CD8-positive, alpha-beta memory T cell (primary cell): ENCODE measurements around the gene PKIG. TPM values are rescaled to one million over a fixed set of nuclear protein-coding genes. Genes with fewer than 3 reads are reported as not detected.
A peak's percentile ranks its signal among the peaks of the same experiment; 100 is the strongest.

ENCODE experiments used
- CTCF ChIA-PET: fragments of 350-600 bp; sonication (Branson Sonifier 250); formaldehyde crosslinking; loops from one replicate; lab custom pipeline; 2021; ENCODE audit warnings: antibody characterized with exemption; lab: Charles Lee
- POLR2A ChIA-PET: fragments of 350-600 bp; sonication (Branson Sonifier 250); formaldehyde crosslinking; loops from one replicate; lab custom pipeline; 2021; ENCODE audit warnings: antibody characterized with exemption; lab: Charles Lee
- DNase-seq, 5 donors: peaks; one replicate each; pipeline versions ENCODE4 v3.0.0 to v3.0.0-alpha.2; 2020 to 2022; ENCODE audit warnings: mixed read lengths in 1 of 5
- H3K27ac ChIP-seq: one replicate; pipeline ENCODE4 v1.7.0; 2013; ENCODE audit warnings: low read depth, mild to moderate bottlenecking, low read length, moderate library complexity
- H3K27me3 ChIP-seq: 2 replicates; pipeline ENCODE4 v1.7.0; 2013; ENCODE audit warnings: low read length, mild to moderate bottlenecking; ENCODE audit not compliant: insufficient read depth, poor library complexity, severe bottlenecking
- H3K36me3 ChIP-seq: 2 replicates; pipeline ENCODE4 v1.7.0; 2013; ENCODE audit warnings: mild to moderate bottlenecking, low read length, moderate library complexity; ENCODE audit not compliant: insufficient read depth
- H3K4me1 ChIP-seq: 2 replicates; pipeline ENCODE4 v1.7.0; 2013; ENCODE audit warnings: mild to moderate bottlenecking, low read length, moderate library complexity; ENCODE audit not compliant: insufficient read depth
- H3K4me3 ChIP-seq: 2 replicates; pipeline ENCODE4 v1.7.0; 2013; ENCODE audit warnings: mild to moderate bottlenecking, low read length
- H3K9me3 ChIP-seq: 2 replicates; pipeline ENCODE4 v1.7.0; 2013; ENCODE audit warnings: mild to moderate bottlenecking, low read length
- H3K27ac Mint-ChIP-seq, 8 donors: one replicate each; pipeline ENCODE4 v1.8.0; 2020 to 2021; ENCODE audit warnings: mixed read lengths in 8 of 8, mild to moderate bottlenecking in 6 of 8, inconsistent platforms in 3 of 8, moderate library complexity in 3 of 8
- H3K27me3 Mint-ChIP-seq, 2 donors: one replicate each; pipeline ENCODE4 v1.8.0; 2020 to 2021; ENCODE audit warnings: mixed read lengths in 2 of 2, mild to moderate bottlenecking in 1 of 2, moderate library complexity in 1 of 2
- H3K36me3 Mint-ChIP-seq, 3 donors: one replicate each; pipeline ENCODE4 v1.8.0; 2020 to 2021; ENCODE audit warnings: mixed read lengths in 3 of 3, inconsistent platforms in 1 of 3, mild to moderate bottlenecking in 1 of 3
- H3K4me1 Mint-ChIP-seq, 3 donors: one replicate each; pipeline ENCODE4 v1.8.0; 2020 to 2021; ENCODE audit warnings: mixed read lengths in 3 of 3, inconsistent platforms in 1 of 3, mild to moderate bottlenecking in 1 of 3
- H3K4me3 Mint-ChIP-seq, 7 donors: one replicate each; pipeline ENCODE4 v1.8.0; 2020 to 2021; ENCODE audit warnings: mixed read lengths in 7 of 7, mild to moderate bottlenecking in 6 of 7, moderate library complexity in 4 of 7, inconsistent platforms in 2 of 7
- H3K9me3 Mint-ChIP-seq, 5 donors: one replicate each; pipeline ENCODE4 v1.8.0; 2020 to 2022; ENCODE audit warnings: mixed read lengths in 5 of 5, mild to moderate bottlenecking in 3 of 5, moderate library complexity in 2 of 5, inconsistent platforms in 1 of 5
- polyA plus RNA-seq: library from polyadenylated mRNA; unstranded; fragments of 300-500 nt; fragmentation: Illumina TruSeq; gene quantifications from one replicate; pipeline ENCODE4 v1.2.3, GENCODE V29; 2021
- total RNA-seq, 2 experiments: library from RNA; stranded (reverse); gene quantifications; one replicate each; pipeline ENCODE4 v1.2.3, GENCODE V29; 2021

The PKIG gene
- total and polyA plus RNA-seq, 3 experiments from 2014 or later, result 0.97 to 4.9 (median 4.4) TPM

DNA sequence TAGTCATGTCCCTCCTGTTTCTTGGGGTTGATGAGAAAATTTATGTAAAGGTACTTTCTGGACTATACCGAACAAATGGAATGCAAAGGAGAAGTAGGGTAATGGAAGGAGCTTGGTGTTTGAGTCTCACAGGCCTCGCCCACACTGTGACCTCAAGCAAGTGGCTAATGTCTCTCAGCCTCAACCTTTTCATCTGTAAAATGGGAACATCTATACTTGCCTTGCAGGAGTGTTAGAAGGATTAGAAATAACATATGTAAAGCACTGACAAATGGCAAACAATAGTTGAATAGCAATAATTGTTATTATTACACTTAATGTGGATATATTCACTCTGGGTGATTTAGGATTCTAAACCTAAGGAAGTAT is 8.9 kb upstream of the PKIG start:
- ChIA-PET POLR2A (no interaction called here), CTCF (no interaction called here)
- DNase-seq, result no peak
- H3K4me1 Mint-ChIP-seq, result peaks cover 4 to 16% (median 9%) of the 10 kb centered on the region in 3 donors
- Histone ChIP-seq H3K4me3 (no peak overlapping the region), H3K36me3 (no peaks in the 10 kb centered on the region), H3K4me1 (no peaks in the 10 kb centered on the region), H3K27me3 (no peaks in the 10 kb centered on the region), H3K9me3 (no peaks in the 10 kb centered on the region), H3K27ac (no peak overlapping the region)
- H3K9me3 Mint-ChIP-seq, result no peaks in the 10 kb centered on the region
- H3K4me3 Mint-ChIP-seq, result no peak overlapping the region
- peaks cover 2 to 3% of the 10 kb centered on the region in 2 donors for H3K27me3 Mint-ChIP-seq
- no peaks in the 10 kb centered on the region for H3K36me3 Mint-ChIP-seq
- peak overlapping the region in 1 of 8 donors; percentile 35 for H3K27ac Mint-ChIP-seq

DNA sequence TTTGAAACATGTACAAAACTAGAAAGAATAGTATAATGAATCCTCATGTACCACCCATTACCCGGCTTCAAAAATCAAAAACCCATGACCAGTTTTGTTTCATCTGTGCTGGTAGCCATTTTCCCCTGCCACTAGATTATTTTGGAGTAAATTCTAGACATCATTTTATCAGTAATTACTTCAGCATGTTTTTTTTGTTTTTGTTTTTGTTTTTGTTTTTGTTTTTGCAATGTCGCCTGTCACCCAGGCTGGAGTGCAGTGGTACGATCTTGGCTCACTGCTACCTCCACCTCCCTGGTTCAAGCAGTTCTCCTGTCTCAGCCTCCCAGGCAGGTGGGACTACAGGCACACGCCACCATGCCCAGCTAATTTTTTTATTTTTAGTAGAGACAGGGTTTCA is 8.0 kb upstream of the PKIG start:
- no peak overlapping the region for H3K27ac ChIP-seq
- no peak overlapping the region for H3K4me3 ChIP-seq
- Mint-ChIP-seq H3K9me3 (no peaks in the 10 kb centered on the region), H3K27me3 (peaks cover 2 to 4% of the 10 kb centered on the region in 2 donors), H3K4me3 (no peak overlapping the region), H3K27ac (no peak overlapping the region), H3K4me1 (peaks cover 4 to 16% (median 9%) of the 10 kb centered on the region in 3 donors), H3K36me3 (no peaks in the 10 kb centered on the region)
- POLR2A ChIA-PET, result no interaction called here
- H3K36me3 ChIP-seq, result no peaks in the 10 kb centered on the region
- no peaks in the 10 kb centered on the region for H3K4me1 ChIP-seq
- CTCF ChIA-PET, result interaction anchor here (1.1 kb wide), 1 partner anchor 8 kb away, joined by 3 read pairs; no protein-coding TSS in a partner anchor
- no peaks in the 10 kb centered on the region for H3K27me3 ChIP-seq
- no peaks in the 10 kb centered on the region for H3K9me3 ChIP-seq
- DNase-seq, result no peak

DNA sequence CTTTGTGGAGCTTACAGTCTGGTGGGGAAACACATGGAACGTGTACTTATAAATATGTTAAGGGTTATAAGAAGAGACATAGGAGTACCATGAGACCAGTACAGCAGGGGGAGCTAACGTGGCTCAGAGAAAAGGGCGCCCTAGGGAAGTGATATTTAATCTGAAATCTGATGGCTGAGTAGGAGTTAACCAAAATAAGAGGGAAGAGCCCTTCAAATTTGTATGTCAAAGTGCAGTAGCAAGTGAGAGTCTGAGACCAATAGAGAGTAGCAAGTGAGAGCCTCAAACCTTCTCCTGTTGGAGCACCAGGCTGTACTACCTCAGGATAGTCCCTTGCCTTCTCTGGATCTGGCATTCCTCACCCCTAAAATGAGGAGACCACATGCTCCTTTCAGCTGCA is 6.1 kb upstream of the PKIG start:
- peaks cover 9 to 14% (median 11%) of the 10 kb centered on the region in 3 donors for H3K4me1 Mint-ChIP-seq
- H3K27me3 ChIP-seq, result no peaks in the 10 kb centered on the region
- no peaks in the 10 kb centered on the region for H3K36me3 ChIP-seq
- ChIA-PET POLR2A (no interaction called here), CTCF (interaction anchor here (1.6 kb wide), 1 partner anchor 18 kb away, joined by 3 read pairs; no protein-coding TSS in a partner anchor)
- H3K4me1 ChIP-seq, result no peaks in the 10 kb centered on the region
- DNase-seq, result peak in 1 of 5 donors; percentile 3
- H3K27me3 Mint-ChIP-seq, result peaks cover 0 to 7% of the 10 kb centered on the region in 2 donors
- no peak overlapping the region for H3K4me3 Mint-ChIP-seq
- no peaks in the 10 kb centered on the region for H3K36me3 Mint-ChIP-seq
- no peak overlapping the region for H3K4me3 ChIP-seq
- no peaks in the 10 kb centered on the region for H3K9me3 ChIP-seq
- H3K9me3 Mint-ChIP-seq, result no peaks in the 10 kb centered on the region
- H3K27ac Mint-ChIP-seq, result peak overlapping the region in 2 of 8 donors; percentile 10 to 28
- H3K27ac ChIP-seq, result no peak overlapping the region

- Histone ChIP-seq H3K27me3 (no peaks in the 10 kb centered on the region), H3K4me1 (no peaks in the 10 kb centered on the region), H3K4me3 (no peak overlapping the region), H3K36me3 (no peaks in the 10 kb centered on the region), H3K27ac (no peak overlapping the region), H3K9me3 (no peaks in the 10 kb centered on the region)
- H3K4me1 Mint-ChIP-seq, result peaks cover 7 to 12% (median 11%) of the 10 kb centered on the region in 3 donors
- no peak for DNase-seq
- no peaks in the 10 kb centered on the region for H3K9me3 Mint-ChIP-seq
- peaks cover 0 to 7% of the 10 kb centered on the region in 2 donors for H3K27me3 Mint-ChIP-seq
- CTCF ChIA-PET, result no interaction called here
- no peaks in the 10 kb centered on the region for H3K36me3 Mint-ChIP-seq
- no peak overlapping the region for H3K4me3 Mint-ChIP-seq
- POLR2A ChIA-PET, result no interaction called here
- H3K27ac Mint-ChIP-seq, result no peak overlapping the region
Observed at GRCh38 chr20:44579313-44580081, 2.9 kb upstream of the PKIG start.

GRCh38 chr20:44580581-44581268 is 1.7 kb upstream of the PKIG start:
- ChIA-PET POLR2A (no interaction called here), CTCF (no interaction called here)
- Histone ChIP-seq H3K4me3 (no peak overlapping the region), H3K4me1 (no peaks in the 10 kb centered on the region), H3K27ac (no peak overlapping the region), H3K36me3 (no peaks in the 10 kb centered on the region), H3K9me3 (no peaks in the 10 kb centered on the region), H3K27me3 (no peaks in the 10 kb centered on the region)
- no peak overlapping the region for H3K4me3 Mint-ChIP-seq
- H3K4me1 Mint-ChIP-seq, result peaks cover 7 to 12% (median 11%) of the 10 kb centered on the region in 3 donors
- H3K36me3 Mint-ChIP-seq, result no peaks in the 10 kb centered on the region
- H3K27ac Mint-ChIP-seq, result peak overlapping the region in 1 of 8 donors; percentile 8
- H3K27me3 Mint-ChIP-seq, result peaks cover 0 to 7% of the 10 kb centered on the region in 2 donors
- no peak for DNase-seq
- no peaks in the 10 kb centered on the region for H3K9me3 Mint-ChIP-seq

DNA sequence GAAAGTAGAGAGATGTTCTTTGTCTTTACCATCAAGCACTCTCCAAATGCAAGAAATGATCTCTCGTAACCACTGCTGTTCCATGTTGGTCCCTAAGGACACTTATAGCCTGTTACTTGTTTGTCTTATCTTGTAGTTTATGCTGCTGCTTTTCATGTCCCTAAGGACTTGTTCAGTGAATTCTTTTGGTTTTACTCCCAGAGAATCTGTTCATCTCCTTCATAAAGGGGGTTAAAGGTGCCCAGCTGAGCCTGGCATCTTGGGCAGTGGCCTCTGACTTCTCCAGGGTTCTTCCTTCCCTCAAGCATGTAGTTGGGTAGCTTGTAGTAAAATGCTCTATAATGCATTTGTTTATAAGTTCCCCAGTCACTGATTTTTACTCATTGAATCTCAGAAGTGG is 864 bp upstream of the PKIG start:
- POLR2A ChIA-PET, result no interaction called here
- no peak overlapping the region for H3K4me3 ChIP-seq
- no peaks in the 10 kb centered on the region for H3K27me3 ChIP-seq
- CTCF ChIA-PET, result no interaction called here
- Mint-ChIP-seq H3K27me3 (peaks cover 0 to 7% of the 10 kb centered on the region in 2 donors), H3K27ac (no peak overlapping the region), H3K9me3 (no peaks in the 10 kb centered on the region), H3K4me3 (no peak overlapping the region), H3K36me3 (no peaks in the 10 kb centered on the region), H3K4me1 (peaks cover 3 to 7% (median 7%) of the 10 kb centered on the region in 3 donors)
- no peak for DNase-seq
- no peak overlapping the region for H3K27ac ChIP-seq
- no peaks in the 10 kb centered on the region for H3K36me3 ChIP-seq
- H3K4me1 ChIP-seq, result no peaks in the 10 kb centered on the region
- H3K9me3 ChIP-seq, result no peaks in the 10 kb centered on the region

- no peaks in the 10 kb centered on the region for H3K36me3 Mint-ChIP-seq
- ChIA-PET POLR2A (no interaction called here), CTCF (interaction anchor here (0.6 kb wide), 1 partner anchor 71 kb away, joined by 3 read pairs; no protein-coding TSS in a partner anchor)
- Histone ChIP-seq H3K27ac (no peak overlapping the region), H3K4me3 (no peak overlapping the region), H3K4me1 (no peaks in the 10 kb centered on the region), H3K36me3 (no peaks in the 10 kb centered on the region), H3K27me3 (no peaks in the 10 kb centered on the region), H3K9me3 (no peaks in the 10 kb centered on the region)
- no peak for DNase-seq
- H3K4me3 Mint-ChIP-seq, result no peak overlapping the region
- no peaks in the 10 kb centered on the region for H3K9me3 Mint-ChIP-seq
- H3K27ac Mint-ChIP-seq, result no peak overlapping the region
- H3K27me3 Mint-ChIP-seq, result peaks cover 0 to 7% of the 10 kb centered on the region in 2 donors
- H3K4me1 Mint-ChIP-seq, result peaks cover 0 to 7% (median 0%) of the 10 kb centered on the region in 3 donors
Observed at GRCh38 chr20:44583157-44583556, 778 bp downstream of the PKIG start.

GRCh38 chr20:44584162-44584561 is 1.8 kb downstream of the PKIG start:
- Histone ChIP-seq H3K4me1 (no peaks in the 10 kb centered on the region), H3K9me3 (no peaks in the 10 kb centered on the region), H3K27me3 (no peaks in the 10 kb centered on the region), H3K36me3 (no peaks in the 10 kb centered on the region), H3K27ac (no peak overlapping the region), H3K4me3 (no peak overlapping the region)
- Mint-ChIP-seq H3K27ac (no peak overlapping the region), H3K9me3 (no peaks in the 10 kb centered on the region), H3K36me3 (no peaks in the 10 kb centered on the region), H3K27me3 (peaks cover 0 to 3% of the 10 kb centered on the region in 2 donors), H3K4me3 (no peak overlapping the region), H3K4me1 (peaks cover 0 to 7% (median 0%) of the 10 kb centered on the region in 3 donors)
- no peak for DNase-seq
- ChIA-PET POLR2A (no interaction called here), CTCF (no interaction called here)
